K562 (cell line): Measurements from ENCODE around the gene CUL9. TPM values are rescaled to one million over a fixed set of nuclear protein-coding genes. Genes with fewer than 3 reads are reported as not detected.

Experiments
- ARID2 ChIP-seq: fragments of 450-650 bp; IDR thresholded peaks from 2 replicates; pipeline ENCODE4 v1.6.1; 2017; ENCODE audit warnings: antibody characterized with exemption, mild to moderate bottlenecking
- ATF1 ChIP-seq, 2 experiments: fragments of 450-650 bp in 1 of 2; IDR thresholded peaks; 2 replicates each; pipeline ENCODE4 v1.6.1; 2016; ENCODE audit warnings: missing compliant biosample characterization in 1 of 2, missing genetic modification characterization in 1 of 2
- BDP1 ChIP-seq: IDR thresholded peaks from 3 replicates; pipeline ENCODE4 v1.6.1; 2011; ENCODE audit not compliant: insufficient read length, insufficient read depth
- DPF2 ChIP-seq: fragments of 450-650 bp; IDR thresholded peaks from 2 replicates; pipeline ENCODE4 v1.6.1; 2016
- GATA2 ChIP-seq: sonication (generic); formaldehyde crosslinking; IDR thresholded peaks from 2 replicates; pipeline ENCODE4 v1.4.0; 2020; ENCODE audit warnings: mild to moderate bottlenecking, missing genetic modification reagents
- KAT7 ChIP-seq: sonication (generic); formaldehyde crosslinking; IDR thresholded peaks from 2 replicates; pipeline ENCODE4 v1.8.0; 2022; ENCODE audit warnings: missing genetic modification reagents, mild to moderate bottlenecking, borderline replicate concordance
- LEF1 ChIP-seq: fragments of 450-650 bp; IDR thresholded peaks from 2 replicates; pipeline ENCODE4 v1.6.1; 2016; ENCODE audit warnings: mild to moderate bottlenecking
- MTA1 ChIP-seq: fragments of 450-650 bp; IDR thresholded peaks from 2 replicates; pipeline ENCODE4 v1.6.1; 2017; ENCODE audit warnings: borderline replicate concordance
- NFE2L1 ChIP-seq: fragments of 450-650 bp; IDR thresholded peaks from 2 replicates; pipeline ENCODE4 v1.6.1; 2016; ENCODE audit warnings: missing genetic modification characterization, low read depth, mild to moderate bottlenecking, missing compliant biosample characterization, moderate library complexity, borderline replicate concordance
- OTX1 ChIP-seq: fragments of 450-650 bp; formaldehyde crosslinking; IDR thresholded peaks from 2 replicates; pipeline ENCODE4 v1.4.0; 2022; ENCODE audit warnings: mild to moderate bottlenecking
- PCBP2 ChIP-seq: fragments of 200-400 bp; formaldehyde crosslinking; IDR thresholded peaks from 2 replicates; pipeline ENCODE4 v1.6.1; 2018; ENCODE audit warnings: low read length, low read depth, mild to moderate bottlenecking, moderate library complexity; ENCODE audit not compliant: poor library complexity, severe bottlenecking
- RBM39 ChIP-seq: fragments of 200-400 bp; formaldehyde crosslinking; optimal IDR thresholded peaks from 2 replicates; pipeline ENCODE3; 2018; ENCODE audit warnings: low read depth, low read length
- SMARCA4 ChIP-seq: fragments of 450-650 bp; IDR thresholded peaks from 2 replicates; pipeline ENCODE4 v1.6.1; 2016
- ZNF239 ChIP-seq: fragments of 250-450 bp; sonication (Bioruptor Pico); IDR thresholded peaks from 2 replicates; pipeline ENCODE4 v1.4.0; 2020; ENCODE audit warnings: mild to moderate bottlenecking
- ZNF316 ChIP-seq: fragments of 450-650 bp; IDR thresholded peaks from 2 replicates; pipeline ENCODE4 v1.6.1; 2016
- polyA plus RNA-seq, 8 experiments: library from polyadenylated mRNA; depleted of rRNA in 4 of 8; stranded (reverse) in 5 of 8; unstranded in 3 of 8; fragments of >200 nt; fragmentation: Nextera tagmentation in 2 of 8; fragmentation: Illumina TruSeq in 1 of 8; extraction: Ambion mirVana in 2 of 8; extraction: Trizol in 1 of 8; gene quantifications; 2 replicates each; pipeline versions ENCODE4 v1.2.1 to v1.2.3, GENCODE V29; 2011 to 2014; ENCODE audit warnings: inconsistent platforms in 1 of 8, missing spikeins in 1 of 8
- total RNA-seq, 7 experiments: library from RNA; depleted of rRNA in 6 of 7; stranded (reverse); fragments of >200 nt in 6 of 7; fragmentation: Illumina TruSeq in 2 of 7; extraction: Trizol in 2 of 7; gene quantifications; 2 replicates each; pipeline versions ENCODE4 v1.2.1 to v1.2.3, GENCODE V29; 2011 to 2021; ENCODE audit warnings: low replicate concordance in 1 of 7
- TF ChIP-seq, protein P1 (sequence below): fragments of 250-450 bp; sonication (Bioruptor Pico); IDR thresholded peaks from 2 replicates; pipeline ENCODE4 v1.4.0; 2020; ENCODE audit warnings: mild to moderate bottlenecking, moderate library complexity, borderline replicate concordance
- TF ChIP-seq, protein P2 (sequence below), 3 experiments: fragments of 200-800 bp in 1 of 3; fragments of 250-450 bp in 1 of 3; fragments of 450-650 bp in 1 of 3; sonication (Bioruptor Pico) in 1 of 3; sonication (Bioruptor generic) in 1 of 3; formaldehyde crosslinking in 1 of 3; IDR thresholded peaks; 2 replicates each; pipeline versions ENCODE4 v1.6.1 to v1.8.0; 2016 to 2022; ENCODE audit warnings: mild to moderate bottlenecking in 2 of 3, missing genetic modification characterization in 2 of 3, missing compliant biosample characterization in 1 of 3, moderate library complexity in 1 of 3
- TF ChIP-seq, protein P3 (sequence below): sonication (generic); formaldehyde crosslinking; IDR thresholded peaks from 2 replicates; pipeline ENCODE4 v1.8.0; 2023; ENCODE audit warnings: mild to moderate bottlenecking, missing genetic modification reagents

The CUL9 gene
- total and polyA plus RNA-seq, 9 of the 15 experiments (the other 6 are each of a cell fraction or from before 2014, with no cell fraction given), result 0.50 to 20.7 (median 6.6) TPM

DNA sequence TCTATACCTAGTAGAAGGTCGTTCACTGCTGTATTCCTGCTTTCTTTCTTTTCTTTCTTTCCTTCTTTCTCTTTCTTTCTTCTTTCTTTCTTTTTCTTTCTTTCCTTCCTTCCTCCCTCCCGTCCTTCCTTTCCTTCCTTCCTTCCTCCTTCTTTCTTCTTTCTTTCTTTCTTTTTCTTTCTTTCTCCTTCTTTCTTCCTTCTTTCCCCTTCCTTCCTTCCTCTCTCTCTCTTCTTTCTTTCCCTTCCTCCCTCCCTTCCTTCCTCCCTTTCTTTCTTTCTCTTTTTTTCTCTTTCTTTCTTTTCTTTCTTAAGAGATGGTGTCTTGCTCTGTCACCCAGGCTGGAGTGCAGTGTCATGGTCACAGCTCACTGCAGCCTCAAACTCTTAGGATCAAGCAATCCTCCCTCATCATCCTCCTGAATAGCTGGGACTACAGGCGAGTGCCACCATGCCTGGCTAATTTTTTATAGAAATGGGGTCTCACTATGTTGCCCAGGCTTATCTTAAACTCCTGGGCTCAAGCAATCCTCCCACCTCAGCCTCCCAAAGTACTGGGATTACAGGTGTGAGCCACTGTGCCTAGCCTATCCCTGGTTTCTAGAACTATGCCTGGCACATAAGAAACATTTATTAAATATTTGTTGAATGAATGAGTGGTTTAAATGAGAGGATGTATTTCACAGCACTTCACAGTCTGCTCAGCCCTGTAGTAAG, 49.9 kb downstream of the CUL9 start (continued):
- TF ChIP-seq, protein P1, sequence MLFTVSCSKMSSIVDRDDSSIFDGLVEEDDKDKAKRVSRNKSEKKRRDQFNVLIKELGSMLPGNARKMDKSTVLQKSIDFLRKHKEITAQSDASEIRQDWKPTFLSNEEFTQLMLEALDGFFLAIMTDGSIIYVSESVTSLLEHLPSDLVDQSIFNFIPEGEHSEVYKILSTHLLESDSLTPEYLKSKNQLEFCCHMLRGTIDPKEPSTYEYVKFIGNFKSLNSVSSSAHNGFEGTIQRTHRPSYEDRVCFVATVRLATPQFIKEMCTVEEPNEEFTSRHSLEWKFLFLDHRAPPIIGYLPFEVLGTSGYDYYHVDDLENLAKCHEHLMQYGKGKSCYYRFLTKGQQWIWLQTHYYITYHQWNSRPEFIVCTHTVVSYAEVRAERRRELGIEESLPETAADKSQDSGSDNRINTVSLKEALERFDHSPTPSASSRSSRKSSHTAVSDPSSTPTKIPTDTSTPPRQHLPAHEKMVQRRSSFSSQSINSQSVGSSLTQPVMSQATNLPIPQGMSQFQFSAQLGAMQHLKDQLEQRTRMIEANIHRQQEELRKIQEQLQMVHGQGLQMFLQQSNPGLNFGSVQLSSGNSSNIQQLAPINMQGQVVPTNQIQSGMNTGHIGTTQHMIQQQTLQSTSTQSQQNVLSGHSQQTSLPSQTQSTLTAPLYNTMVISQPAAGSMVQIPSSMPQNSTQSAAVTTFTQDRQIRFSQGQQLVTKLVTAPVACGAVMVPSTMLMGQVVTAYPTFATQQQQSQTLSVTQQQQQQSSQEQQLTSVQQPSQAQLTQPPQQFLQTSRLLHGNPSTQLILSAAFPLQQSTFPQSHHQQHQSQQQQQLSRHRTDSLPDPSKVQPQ (CRISPR knock-in tag), result no peak
- TF ChIP-seq PCBP2, result no peak
- TF ChIP-seq GATA2 (CRISPR knock-in tag), result no peak
- peak; percentile 42; the same call in 1 of the 2 replicates for TF ChIP-seq ZNF316
- peak; percentile 47 for TF ChIP-seq DPF2
- TF ChIP-seq, protein P2, sequence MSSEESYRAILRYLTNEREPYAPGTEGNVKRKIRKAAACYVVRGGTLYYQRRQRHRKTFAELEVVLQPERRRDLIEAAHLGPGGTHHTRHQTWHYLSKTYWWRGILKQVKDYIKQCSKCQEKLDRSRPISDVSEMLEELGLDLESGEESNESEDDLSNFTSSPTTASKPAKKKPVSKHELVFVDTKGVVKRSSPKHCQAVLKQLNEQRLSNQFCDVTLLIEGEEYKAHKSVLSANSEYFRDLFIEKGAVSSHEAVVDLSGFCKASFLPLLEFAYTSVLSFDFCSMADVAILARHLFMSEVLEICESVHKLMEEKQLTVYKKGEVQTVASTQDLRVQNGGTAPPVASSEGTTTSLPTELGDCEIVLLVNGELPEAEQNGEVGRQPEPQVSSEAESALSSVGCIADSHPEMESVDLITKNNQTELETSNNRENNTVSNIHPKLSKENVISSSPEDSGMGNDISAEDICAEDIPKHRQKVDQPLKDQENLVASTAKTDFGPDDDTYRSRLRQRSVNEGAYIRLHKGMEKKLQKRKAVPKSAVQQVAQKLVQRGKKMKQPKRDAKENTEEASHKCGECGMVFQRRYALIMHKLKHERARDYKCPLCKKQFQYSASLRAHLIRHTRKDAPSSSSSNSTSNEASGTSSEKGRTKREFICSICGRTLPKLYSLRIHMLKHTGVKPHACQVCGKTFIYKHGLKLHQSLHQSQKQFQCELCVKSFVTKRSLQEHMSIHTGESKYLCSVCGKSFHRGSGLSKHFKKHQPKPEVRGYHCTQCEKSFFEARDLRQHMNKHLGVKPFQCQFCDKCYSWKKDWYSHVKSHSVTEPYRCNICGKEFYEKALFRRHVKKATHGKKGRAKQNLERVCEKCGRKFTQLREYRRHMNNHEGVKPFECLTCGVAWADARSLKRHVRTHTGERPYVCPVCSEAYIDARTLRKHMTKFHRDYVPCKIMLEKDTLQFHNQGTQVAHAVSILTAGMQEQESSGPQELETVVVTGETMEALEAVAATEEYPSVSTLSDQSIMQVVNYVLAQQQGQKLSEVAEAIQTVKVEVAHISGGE (CRISPR knock-in tag; IDR thresholded peaks at IDR 0.05), result no peak
- peak; percentile 14; the same call in 1 of the 2 replicates for TF ChIP-seq LEF1
- TF ChIP-seq, protein P3, sequence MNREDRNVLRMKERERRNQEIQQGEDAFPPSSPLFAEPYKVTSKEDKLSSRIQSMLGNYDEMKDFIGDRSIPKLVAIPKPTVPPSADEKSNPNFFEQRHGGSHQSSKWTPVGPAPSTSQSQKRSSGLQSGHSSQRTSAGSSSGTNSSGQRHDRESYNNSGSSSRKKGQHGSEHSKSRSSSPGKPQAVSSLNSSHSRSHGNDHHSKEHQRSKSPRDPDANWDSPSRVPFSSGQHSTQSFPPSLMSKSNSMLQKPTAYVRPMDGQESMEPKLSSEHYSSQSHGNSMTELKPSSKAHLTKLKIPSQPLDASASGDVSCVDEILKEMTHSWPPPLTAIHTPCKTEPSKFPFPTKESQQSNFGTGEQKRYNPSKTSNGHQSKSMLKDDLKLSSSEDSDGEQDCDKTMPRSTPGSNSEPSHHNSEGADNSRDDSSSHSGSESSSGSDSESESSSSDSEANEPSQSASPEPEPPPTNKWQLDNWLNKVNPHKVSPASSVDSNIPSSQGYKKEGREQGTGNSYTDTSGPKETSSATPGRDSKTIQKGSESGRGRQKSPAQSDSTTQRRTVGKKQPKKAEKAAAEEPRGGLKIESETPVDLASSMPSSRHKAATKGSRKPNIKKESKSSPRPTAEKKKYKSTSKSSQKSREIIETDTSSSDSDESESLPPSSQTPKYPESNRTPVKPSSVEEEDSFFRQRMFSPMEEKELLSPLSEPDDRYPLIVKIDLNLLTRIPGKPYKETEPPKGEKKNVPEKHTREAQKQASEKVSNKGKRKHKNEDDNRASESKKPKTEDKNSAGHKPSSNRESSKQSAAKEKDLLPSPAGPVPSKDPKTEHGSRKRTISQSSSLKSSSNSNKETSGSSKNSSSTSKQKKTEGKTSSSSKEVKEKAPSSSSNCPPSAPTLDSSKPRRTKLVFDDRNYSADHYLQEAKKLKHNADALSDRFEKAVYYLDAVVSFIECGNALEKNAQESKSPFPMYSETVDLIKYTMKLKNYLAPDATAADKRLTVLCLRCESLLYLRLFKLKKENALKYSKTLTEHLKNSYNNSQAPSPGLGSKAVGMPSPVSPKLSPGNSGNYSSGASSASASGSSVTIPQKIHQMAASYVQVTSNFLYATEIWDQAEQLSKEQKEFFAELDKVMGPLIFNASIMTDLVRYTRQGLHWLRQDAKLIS (CRISPR knock-in tag), result no peak
- no peak for TF ChIP-seq BDP1
- TF ChIP-seq KAT7, result no peak
- no peak for TF ChIP-seq ZNF239 (CRISPR knock-in tag)
- 0 out of 2 replicates have a peak, but pooled peaks have one; percentile 18 for TF ChIP-seq SMARCA4
- TF ChIP-seq ARID2, result 0 out of 2 replicates have a peak, but pooled peaks have one; percentile 47
- TF ChIP-seq OTX1 (CRISPR knock-in tag), result 0 out of 2 replicates have a peak, but pooled peaks have one; percentile 74
- TF ChIP-seq MTA1, result peak; percentile 82; the same call in 1 of the 2 replicates
- TF ChIP-seq NFE2L1 (tag), result no peak
- TF ChIP-seq RBM39, result no peak
- TF ChIP-seq ATF1 (CRISPR knock-in tag; IDR thresholded peaks at IDR 0.05), result no peak
- TF ChIP-seq ATF1 (tag; IDR thresholded peaks at IDR 0.05), result no peak
